Aorta (tissue), 5 donors: ENCODE measurements around the gene NSMF. TPM values are rescaled to one million over a fixed set of nuclear protein-coding genes. Genes with fewer than 3 reads are reported as not detected.
A peak's percentile ranks its signal among the peaks of the same experiment; 100 is the strongest.

ENCODE experiments used
- ATAC-seq: fragments of 200-7000 bp; cut with Tn5 transposase; one replicate; pipeline ENCODE4 v1.9.1; 2022; ENCODE audit warnings: moderate library complexity; ENCODE audit not compliant: low FRiP score
- DNase-seq, 2 donors: peaks; one replicate each; pipeline ENCODE4 v3.0.0-alpha.2; 2020
- H3K27ac ChIP-seq, 2 donors: one replicate each; pipeline ENCODE4 v1.5.1; 2013; ENCODE audit warnings: low read length in 2 of 2, mild to moderate bottlenecking in 2 of 2, moderate library complexity in 2 of 2, control low read depth in 1 of 2, inconsistent platforms in 1 of 2, low read depth in 1 of 2
- H3K27me3 ChIP-seq, 2 donors: one replicate each; pipeline ENCODE4 v1.6.1; 2013; ENCODE audit warnings: control low read depth in 1 of 2, low read length in 1 of 2, mild to moderate bottlenecking in 1 of 2, moderate library complexity in 1 of 2; ENCODE audit not compliant: insufficient read depth in 2 of 2, control insufficient read depth in 1 of 2
- H3K36me3 ChIP-seq, 2 donors: one replicate each; pipeline ENCODE4 v1.6.1; 2013; ENCODE audit warnings: control low read depth in 1 of 2, low read length in 1 of 2, mild to moderate bottlenecking in 1 of 2; ENCODE audit not compliant: insufficient read depth in 2 of 2, control insufficient read depth in 1 of 2
- H3K4me1 ChIP-seq, 2 donors: one replicate each; pipeline ENCODE4 v1.6.1; 2013; ENCODE audit warnings: low read length in 2 of 2, control low read depth in 1 of 2, mild to moderate bottlenecking in 1 of 2, moderate library complexity in 1 of 2; ENCODE audit not compliant: insufficient read depth in 2 of 2, control insufficient read depth in 1 of 2
- H3K4me3 ChIP-seq, 2 donors: one replicate each; pipeline ENCODE4 v1.5.1; 2013; ENCODE audit warnings: low read length in 2 of 2, control low read depth in 1 of 2, mild to moderate bottlenecking in 1 of 2
- H3K9me3 ChIP-seq: one replicate; pipeline ENCODE4 v1.6.1; 2013; ENCODE audit warnings: mild to moderate bottlenecking, low read length; ENCODE audit not compliant: control insufficient read depth
- WGBS, 2 donors: extraction: QIAGEN DNeasy Blood & Tissue Kit; methylation state at CpG; one replicate each; pipeline ENCODE4 v1.1.7; 2013; 5-methylcytosine and 5-hydroxymethylcytosine counted together
- intact Hi-C, 2 donors: fragments of 100-400 bp; cut with DNase I; formaldehyde crosslinking; loops; one replicate each; pipeline versions ENCODE4 v1.14.2 to v1.15.0; 2022
- polyA plus RNA-seq, 2 donors: library from polyadenylated mRNA; stranded (reverse); fragments of 200-250 nt; gene quantifications; one replicate each; pipeline ENCODE4 v1.2.3, GENCODE V29; 2013
- total RNA-seq, 2 donors: library from RNA; stranded (reverse); fragmentation: NEBNext Ultra II Directional; extraction: Animal tissue kit (Norgen Biotek cat#: 25700); gene quantifications; one replicate each; pipeline ENCODE4 v1.2.1, GENCODE V29; 2021
- donor health status: healthy with polysubstance abuse.
- donor health status: Bipolar disorder and iron deficiency.
- donor health status: DM: no; HTN: no; CAD: no.
- donor health status: DM: no; HTN: no; CAD: no.
- donor health status: DM: yes; HTN: yes; CAD: no.

NSMF gene
- total and polyA plus RNA-seq, 4 donors, result 75.5 to 154 (median 77.5) TPM

DNA sequence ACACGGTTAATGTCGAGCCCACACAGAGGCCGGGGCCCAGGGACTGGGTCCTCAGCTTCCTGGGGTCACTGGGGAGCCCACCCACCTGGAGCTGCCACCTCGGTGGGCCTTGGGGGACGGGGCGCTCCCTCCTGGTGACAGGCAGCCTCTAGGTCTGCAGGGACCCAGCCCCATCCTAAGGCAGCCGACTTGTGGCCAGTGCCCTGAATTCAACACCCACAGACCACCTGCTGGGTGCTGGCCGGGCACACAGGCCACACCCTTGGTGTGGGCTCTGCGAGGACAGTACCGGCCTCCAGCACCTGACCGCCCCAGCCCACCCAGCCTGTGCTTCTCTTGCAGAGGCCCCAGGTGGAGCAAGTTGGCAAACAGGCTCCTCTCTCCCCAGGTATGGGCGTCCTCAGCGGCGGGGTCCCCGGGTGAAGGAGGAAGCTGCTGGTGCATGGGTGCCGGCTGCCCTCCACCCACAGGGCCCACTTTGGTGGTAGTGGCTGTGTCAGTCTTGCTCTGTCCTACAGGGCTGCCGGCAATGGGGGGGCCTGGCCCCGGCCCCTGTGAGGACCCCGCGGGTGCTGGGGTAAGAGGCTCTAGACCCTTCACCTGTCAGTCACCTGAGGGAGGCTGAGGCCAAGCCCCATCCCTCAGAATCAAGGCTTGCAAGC is 26.3 kb downstream of the NSMF start:
- peak; percentile 42 to 73 for DNase-seq
- no peaks in the 10 kb centered on the region for H3K27me3 ChIP-seq
- no peaks in the 10 kb centered on the region for H3K4me1 ChIP-seq
- H3K36me3 ChIP-seq, result no peaks in the 10 kb centered on the region
- H3K9me3 ChIP-seq, result no peaks in the 10 kb centered on the region
- H3K27ac ChIP-seq, result no peak overlapping the region
- H3K4me3 ChIP-seq, result no peak overlapping the region
- intact Hi-C loops, result no loop called here
- WGBS, 2 donors, result 93 to 96% methylated on average over 19 to 20 of the region's 20 CpGs
- ATAC-seq, result no peak

DNA sequence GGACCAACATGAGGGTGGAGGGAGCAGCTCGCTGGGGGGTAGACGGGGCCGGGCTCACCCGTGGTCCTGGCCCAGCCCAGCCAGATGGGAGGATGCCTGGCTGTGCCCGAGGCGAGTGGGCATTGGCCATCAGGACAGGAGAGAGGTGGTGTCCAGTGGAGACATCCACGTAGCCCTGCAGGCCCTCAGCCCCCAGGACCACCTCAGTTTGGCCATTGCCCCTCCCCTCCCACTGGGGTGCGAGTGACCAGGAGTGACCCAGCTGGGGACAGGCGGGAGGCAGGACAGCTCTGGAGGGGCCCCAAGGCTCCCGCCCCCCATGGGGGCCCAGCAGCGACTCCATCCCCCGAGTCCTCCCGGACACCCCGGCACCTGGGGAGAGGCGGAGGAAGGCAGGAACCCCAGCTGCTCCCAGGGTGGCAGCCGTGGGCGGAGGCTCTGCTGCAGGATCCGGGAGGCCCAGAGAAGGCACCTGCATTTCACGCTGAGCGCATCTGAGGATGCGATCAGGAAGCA is 27.7 kb downstream of the NSMF start:
- H3K9me3 ChIP-seq, result no peaks in the 10 kb centered on the region
- no peaks in the 10 kb centered on the region for H3K27me3 ChIP-seq
- no peaks in the 10 kb centered on the region for H3K4me1 ChIP-seq
- DNase-seq, result peak; percentile 40 to 68
- no peak overlapping the region for H3K27ac ChIP-seq
- H3K36me3 ChIP-seq, result no peaks in the 10 kb centered on the region
- intact Hi-C loops, result no loop called here
- 89 to 91% methylated on average over 21 of the region's 21 CpGs for WGBS, 2 donors
- H3K4me3 ChIP-seq, result no peak overlapping the region
- no peak for ATAC-seq

DNA sequence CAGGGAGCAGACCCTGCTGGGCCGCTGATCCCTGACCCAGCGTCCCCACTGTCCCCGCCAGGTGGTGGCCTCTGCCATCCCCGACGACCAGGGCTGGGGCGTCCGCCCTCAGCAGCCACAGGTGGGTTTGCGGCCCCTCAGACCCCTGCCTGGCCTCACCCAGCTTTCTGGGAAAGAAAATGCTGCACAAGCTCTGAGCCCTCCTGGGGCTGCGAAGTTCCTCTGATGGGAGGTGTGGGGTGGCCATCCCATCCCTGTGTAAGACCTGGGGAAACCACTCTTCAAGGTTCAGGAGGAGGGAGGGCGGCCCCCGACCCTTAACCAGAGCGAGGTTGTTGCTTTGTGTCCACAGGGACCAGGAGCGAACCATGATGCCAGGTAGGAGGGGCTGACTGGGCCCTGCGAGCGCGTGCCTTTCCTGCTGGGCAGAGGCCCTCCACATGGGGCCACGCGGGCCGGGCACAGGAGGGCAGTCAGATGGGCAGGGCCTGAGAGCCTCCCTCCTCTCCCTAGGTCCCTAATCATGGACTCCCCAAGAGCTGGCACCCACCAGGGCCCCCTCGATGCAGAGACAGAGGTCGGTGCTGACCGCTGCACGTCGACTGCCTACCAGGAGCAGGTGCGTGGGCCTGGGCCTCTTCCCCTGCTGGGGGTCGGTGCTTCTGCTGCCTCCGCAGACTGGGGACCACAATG is 28.3 kb downstream of the NSMF start:
- H3K4me3 ChIP-seq, result no peak overlapping the region
- WGBS, 2 donors, result 84% methylated on average over 26 to 27 of the region's 27 CpGs
- DNase-seq, result peak; percentile 30 to 53
- H3K36me3 ChIP-seq, result no peaks in the 10 kb centered on the region
- no peaks in the 10 kb centered on the region for H3K9me3 ChIP-seq
- intact Hi-C loops, result no loop called here
- H3K27me3 ChIP-seq, result no peaks in the 10 kb centered on the region
- no peak for ATAC-seq
- no peaks in the 10 kb centered on the region for H3K4me1 ChIP-seq
- no peak overlapping the region for H3K27ac ChIP-seq

DNA sequence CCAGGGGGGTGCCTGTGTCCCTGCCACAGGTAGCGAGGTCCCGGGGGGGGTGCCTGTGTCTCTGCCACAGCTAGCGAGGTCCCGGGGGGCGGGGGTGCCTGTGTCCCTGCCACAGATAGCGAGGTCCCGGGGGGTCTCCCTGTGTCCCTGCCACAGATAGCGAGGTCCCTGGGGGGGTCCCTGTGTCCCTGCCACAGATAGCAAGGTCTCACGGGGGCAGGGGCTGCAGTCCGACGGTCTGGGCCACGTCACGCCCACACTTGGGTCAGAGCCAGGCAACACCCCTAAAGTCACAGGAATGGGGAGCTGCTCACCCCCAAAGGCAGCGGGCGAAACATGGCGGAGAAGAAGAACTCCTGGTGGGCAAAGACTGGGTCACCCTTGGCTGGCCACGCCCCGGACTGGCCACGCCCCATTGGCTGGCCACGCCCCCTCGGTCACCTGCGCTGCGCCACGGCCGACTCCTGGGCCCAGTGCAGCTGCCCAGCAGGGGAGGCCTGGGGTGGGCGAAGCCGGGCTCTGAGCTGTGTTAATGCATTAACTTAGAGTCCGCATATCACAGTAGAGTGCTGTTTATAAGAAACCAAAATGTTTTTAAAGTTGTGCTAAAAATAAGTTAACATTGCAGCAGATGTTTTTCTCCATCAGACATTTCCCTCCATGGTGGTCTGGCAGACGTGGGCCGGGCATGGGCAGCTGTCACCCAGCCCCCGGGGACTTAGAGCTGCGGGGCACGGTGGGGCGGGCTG is 29.0 kb downstream of the NSMF start:
- intact Hi-C loops, result loop anchor here in 1 of 2 donors (10.0 kb wide), 1 partner anchor 95 kb away; no protein-coding TSS in a partner anchor
- peak; percentile 45 to 71 for DNase-seq
- no peak overlapping the region for H3K4me3 ChIP-seq
- no peaks in the 10 kb centered on the region for H3K36me3 ChIP-seq
- no peak overlapping the region for H3K27ac ChIP-seq
- no peaks in the 10 kb centered on the region for H3K27me3 ChIP-seq
- no peaks in the 10 kb centered on the region for H3K9me3 ChIP-seq
- H3K4me1 ChIP-seq, result no peaks in the 10 kb centered on the region
- 41 to 49% methylated on average over 32 to 34 of the region's 34 CpGs for WGBS, 2 donors
- no peak for ATAC-seq

DNA sequence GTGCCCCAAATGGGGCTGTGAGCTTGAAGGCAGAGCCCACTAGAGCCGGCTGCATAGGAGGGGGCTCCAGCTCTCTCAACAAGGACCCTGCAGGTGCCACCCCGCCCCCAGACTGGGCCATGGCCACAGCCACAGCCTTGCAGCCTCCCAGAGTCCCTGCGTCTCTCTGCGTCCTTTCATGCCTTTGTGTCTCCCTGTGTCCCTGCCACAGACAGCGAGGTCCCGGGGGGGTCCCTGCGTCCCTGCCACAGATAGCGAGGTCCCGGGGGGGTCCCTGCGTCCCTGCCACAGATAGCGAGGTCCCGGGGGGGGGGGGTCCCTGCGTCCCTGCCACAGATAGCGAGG is 29.6 kb downstream of the NSMF start:
- WGBS, 2 donors, result 67 to 73% methylated on average over 14 of the region's 14 CpGs
- no peaks in the 10 kb centered on the region for H3K36me3 ChIP-seq
- H3K27ac ChIP-seq, result no peak overlapping the region
- ATAC-seq, result no peak
- H3K4me1 ChIP-seq, result no peaks in the 10 kb centered on the region
- no peaks in the 10 kb centered on the region for H3K9me3 ChIP-seq
- peak; percentile 39 to 61 for DNase-seq
- H3K4me3 ChIP-seq, result no peak overlapping the region
- no peaks in the 10 kb centered on the region for H3K27me3 ChIP-seq
- intact Hi-C loops, result loop anchor here in 1 of 2 donors (10.0 kb wide), 1 partner anchor 95 kb away; no protein-coding TSS in a partner anchor

DNA sequence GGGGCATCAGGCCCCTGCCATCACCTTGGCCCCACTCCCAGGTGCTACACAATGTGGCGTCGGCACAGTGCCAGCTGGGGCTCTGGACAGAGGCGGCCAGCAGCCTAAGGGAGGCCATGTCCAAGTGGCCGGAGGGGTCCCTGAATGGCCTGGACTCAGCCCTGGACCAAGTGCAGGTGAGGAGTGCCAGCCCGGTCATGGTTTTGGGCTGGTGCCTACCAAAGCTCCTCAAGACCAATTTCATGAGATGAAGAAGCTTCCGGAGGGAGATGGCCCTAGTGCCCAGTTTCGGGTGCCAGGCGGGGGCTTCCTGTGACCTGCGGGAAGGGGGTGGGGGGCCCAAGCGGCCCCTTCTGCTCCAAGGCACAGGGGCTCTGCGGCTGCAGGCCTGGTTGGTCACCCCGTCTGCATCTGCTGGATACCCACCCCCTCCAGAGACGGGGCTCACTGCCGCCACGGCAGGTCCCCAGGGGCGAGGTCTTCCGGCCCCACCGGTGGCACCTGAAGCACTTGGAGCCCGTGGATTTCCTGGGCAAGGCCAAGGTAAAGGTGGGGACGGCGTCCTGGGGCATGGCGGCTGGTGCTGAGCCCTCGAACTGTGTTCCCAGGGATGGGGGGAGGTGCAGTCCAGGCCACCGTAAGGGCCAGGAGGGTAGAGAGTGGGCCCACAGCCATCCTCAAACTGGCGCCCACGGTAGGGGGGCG is 30.1 kb downstream of the NSMF start:
- Histone ChIP-seq H3K27me3 (no peaks in the 10 kb centered on the region), H3K27ac (no peak overlapping the region), H3K9me3 (no peaks in the 10 kb centered on the region), H3K4me1 (no peaks in the 10 kb centered on the region), H3K4me3 (no peak overlapping the region), H3K36me3 (no peaks in the 10 kb centered on the region)
- intact Hi-C loops, result loop anchor here in 1 of 2 donors (10.0 kb wide), 1 partner anchor 96 kb away; no protein-coding TSS in a partner anchor
- DNase-seq, result peak; percentile 42 to 58
- ATAC-seq, result no peak
- 81 to 82% methylated on average over 23 to 27 of the region's 27 CpGs for WGBS, 2 donors

DNA sequence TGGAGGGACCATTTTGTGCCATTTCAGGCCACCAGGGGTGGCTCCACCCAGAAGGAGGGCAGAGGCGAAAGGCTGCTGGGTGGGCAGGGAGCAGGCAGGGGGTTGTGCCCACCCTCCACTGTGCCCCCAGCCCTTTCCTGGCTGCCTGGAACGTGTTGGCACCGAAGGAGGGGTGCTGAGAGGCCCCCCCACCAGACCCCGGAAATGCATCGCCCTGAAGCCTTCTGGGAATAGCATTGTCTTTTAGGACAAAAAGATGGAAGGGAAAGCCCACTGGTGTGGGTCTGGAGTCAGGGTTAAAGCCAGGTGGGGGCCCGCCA is 30.9 kb downstream of the NSMF start:
- no peak for ATAC-seq
- 80% methylated on average over 6 of the region's 6 CpGs for WGBS, 2 donors

More for the DNA sequence above, 30.9 kb downstream of the NSMF start:
- Histone ChIP-seq H3K4me1 (no peaks in the 10 kb centered on the region), H3K27ac (no peak overlapping the region), H3K36me3 (no peaks in the 10 kb centered on the region), H3K4me3 (no peak overlapping the region), H3K27me3 (no peaks in the 10 kb centered on the region), H3K9me3 (no peaks in the 10 kb centered on the region)
- peak in 1 of 2 donors; percentile 66 for DNase-seq
- intact Hi-C loops, result loop anchor here in 1 of 2 donors (10.0 kb wide), 1 partner anchor 97 kb away; no protein-coding TSS in a partner anchor
